Activated naive CD8-positive, alpha-beta T cell treated with anti-CD3 and anti-CD28 coated beads, Interleukin-2, amount 50 U/mL, for 16 hours (primary cell): ENCODE data around the gene FNDC3A.
A peak's percentile ranks its signal among the peaks of the same experiment; 100 is the strongest.

Experiments used
- DNase-seq: peaks from one replicate; pipeline ENCODE4 v3.0.0-alpha.2; 2020; ENCODE audit warnings: low read depth, low spot score

Gene FNDC3A

GRCh38 chr13:49216334-49216733 lies 240.6 kb downstream of the FNDC3A start:
- DNase-seq: no peak

GRCh38 chr13:49217962-49218492 lies 242.3 kb downstream of the FNDC3A start:
- DNase-seq: no peak

GRCh38 chr13:49218493-49219051 lies 242.9 kb downstream of the FNDC3A start:
- DNase-seq: no peak

- no peak for DNase-seq
Measured at GRCh38 chr13:49219647-49220035, 243.9 kb downstream of the FNDC3A start.

GRCh38 chr13:49220036-49220855 lies 244.5 kb downstream of the FNDC3A start, which contains the start of gene MLNR:
TSS of gene MLNR (plus strand) at chr13:49220338. CDS start at chr13:49220338, 0 bp downstream.
- peak; percentile 6 for DNase-seq

- DNase-seq: no peak
Measured at GRCh38 chr13:49220856-49221589, 245.3 kb downstream of the FNDC3A start.

- DNase-seq: no peak
Measured at GRCh38 chr13:49221590-49221965, 245.9 kb downstream of the FNDC3A start.

GRCh38 chr13:49225223-49226042 lies 249.7 kb downstream of the FNDC3A start:
- DNase-seq: no peak

- no peak for DNase-seq
Measured at GRCh38 chr13:49226613-49227012, 250.9 kb downstream of the FNDC3A start.

- no peak for DNase-seq
Measured at GRCh38 chr13:49234741-49235140, 259.0 kb downstream of the FNDC3A start.

GRCh38 chr13:49235856-49236431 lies 260.2 kb downstream of the FNDC3A start:
- no peak for DNase-seq

GRCh38 chr13:49238621-49239020 lies 262.9 kb downstream of the FNDC3A start:
- no peak for DNase-seq

- DNase-seq: no peak
Measured at GRCh38 chr13:49240017-49240416, 264.3 kb downstream of the FNDC3A start.

- DNase-seq: no peak
Measured at GRCh38 chr13:49241296-49241695, 265.6 kb downstream of the FNDC3A start.

- no peak for DNase-seq
Measured at GRCh38 chr13:49245101-49245500, 269.4 kb downstream of the FNDC3A start.

- no peak for DNase-seq
Measured at GRCh38 chr13:49246850-49247642, 271.3 kb downstream of the FNDC3A start.

GRCh38 chr13:49247643-49248621 lies 272.2 kb downstream of the FNDC3A start, which contains the start of gene CDADC1:
TSS of gene CDADC1 (plus strand) at chr13:49247925. CDS start at chr13:49248038, 113 bp downstream.
- peak; percentile 72 for DNase-seq

GRCh38 chr13:49248622-49249002 lies 272.9 kb downstream of the FNDC3A start:
- DNase-seq: no peak

GRCh38 chr13:49251326-49251725 lies 275.6 kb downstream of the FNDC3A start:
- no peak for DNase-seq
